Caco-2 (cell line): Measurements from ENCODE around the gene ADAMTS1. TPM values are rescaled to one million over a fixed set of nuclear protein-coding genes. Genes with fewer than 3 reads are reported as not detected.

Experiments
- BruUV-seq: library from RNA; stranded (reverse); fragments of 400-500 nt; replicated peaks from 2 replicates; lab custom pipeline; 2021; lab: Mats Ljungman, UMichigan
- CTCF ChIA-PET: fragments of 300-600 bp; sonication (Branson Sonifier 250); formaldehyde crosslinking; loops from one replicate; lab custom pipeline; 2022; ENCODE audit warnings: antibody characterized with exemption; lab: Charles Lee
- POLR2A ChIA-PET: fragments of 300-600 bp; sonication (Branson Sonifier 250); formaldehyde crosslinking; loops from one replicate; lab custom pipeline; 2022; ENCODE audit warnings: antibody characterized with exemption; lab: Charles Lee
- DNase-seq, 2 experiments: peaks; one replicate each; pipeline versions ENCODE4 v3.0.0 to v3.0.0-alpha.2; 2020 to 2022
- H3K27me3 ChIP-seq: replicated peaks from 2 replicates; pipeline ENCODE4 v1.6.0; 2011; ENCODE audit warnings: low read length; ENCODE audit not compliant: control insufficient read depth, insufficient read depth
- H3K36me3 ChIP-seq: 2 replicates; pipeline ENCODE4 v1.5.1; 2011; ENCODE audit warnings: low read length; ENCODE audit not compliant: control insufficient read depth, insufficient read depth
- H3K4me1 ChIP-seq: fragments of 250-450 bp; sonication (Bioruptor Pico); 2 replicates; pipeline ENCODE4 v1.5.1; 2020; ENCODE audit warnings: mild to moderate bottlenecking
- H3K4me3 ChIP-seq: 2 replicates; pipeline ENCODE4 v1.5.1; 2011; ENCODE audit warnings: low read depth, mild to moderate bottlenecking, control low read depth, low read length
- H3K9me3 ChIP-seq: fragments of 250-450 bp; sonication (Bioruptor Pico); 2 replicates; pipeline ENCODE4 v1.5.1; 2020; ENCODE audit warnings: mild to moderate bottlenecking, moderate library complexity
- H3K27ac Mint-ChIP-seq: one replicate; pipeline ENCODE4 v1.8.0; 2022; ENCODE audit warnings: mixed read lengths; ENCODE audit not compliant: unreplicated experiment
- H3K27me3 Mint-ChIP-seq: one replicate; pipeline ENCODE4 v1.8.0; 2022; ENCODE audit warnings: mixed read lengths; ENCODE audit not compliant: insufficient read depth, unreplicated experiment
- H3K36me3 Mint-ChIP-seq: one replicate; pipeline ENCODE4 v1.8.0; 2022; ENCODE audit warnings: mild to moderate bottlenecking, mixed read lengths; ENCODE audit not compliant: insufficient read depth, unreplicated experiment
- H3K4me1 Mint-ChIP-seq: one replicate; pipeline ENCODE4 v1.8.0; 2022; ENCODE audit warnings: low read depth, mixed read lengths; ENCODE audit not compliant: unreplicated experiment
- H3K4me3 Mint-ChIP-seq: one replicate; pipeline ENCODE4 v1.8.0; 2022; ENCODE audit warnings: mild to moderate bottlenecking, moderate library complexity, mixed read lengths; ENCODE audit not compliant: unreplicated experiment
- H3K9me3 Mint-ChIP-seq: one replicate; pipeline ENCODE4 v1.8.0; 2022; ENCODE audit warnings: mixed read lengths; ENCODE audit not compliant: unreplicated experiment
- CTCF ChIP-seq, 2 experiments: fragments of 200-600 bp in 1 of 2; IDR thresholded peaks; 1 replicate in 1 of 2; 2 replicates in 1 of 2; pipeline versions ENCODE4 v1.5.1 to v1.8.0; 2011 to 2022; ENCODE audit warnings: antibody characterized with exemption in 1 of 2, control low read depth in 1 of 2, inconsistent platforms in 1 of 2, low read depth in 1 of 2, low read length in 1 of 2, mild to moderate bottlenecking in 1 of 2, moderate library complexity in 1 of 2; ENCODE audit not compliant: insufficient read depth in 1 of 2, severe bottlenecking in 1 of 2, unreplicated experiment in 1 of 2
- intact Hi-C: fragments of 100-400 bp; cut with micrococcal nuclease; formaldehyde crosslinking; loops from one replicate; pipeline ENCODE4 v1.10.0; 2022; ENCODE audit not compliant: unreplicated experiment
- total RNA-seq: library from RNA; stranded (reverse); gene quantifications from 2 replicates; pipeline ENCODE4 v1.2.3, GENCODE V29; 2022

The ADAMTS1 gene
- total RNA-seq, 1 experiment from 2014 or later, result not detected

DNA sequence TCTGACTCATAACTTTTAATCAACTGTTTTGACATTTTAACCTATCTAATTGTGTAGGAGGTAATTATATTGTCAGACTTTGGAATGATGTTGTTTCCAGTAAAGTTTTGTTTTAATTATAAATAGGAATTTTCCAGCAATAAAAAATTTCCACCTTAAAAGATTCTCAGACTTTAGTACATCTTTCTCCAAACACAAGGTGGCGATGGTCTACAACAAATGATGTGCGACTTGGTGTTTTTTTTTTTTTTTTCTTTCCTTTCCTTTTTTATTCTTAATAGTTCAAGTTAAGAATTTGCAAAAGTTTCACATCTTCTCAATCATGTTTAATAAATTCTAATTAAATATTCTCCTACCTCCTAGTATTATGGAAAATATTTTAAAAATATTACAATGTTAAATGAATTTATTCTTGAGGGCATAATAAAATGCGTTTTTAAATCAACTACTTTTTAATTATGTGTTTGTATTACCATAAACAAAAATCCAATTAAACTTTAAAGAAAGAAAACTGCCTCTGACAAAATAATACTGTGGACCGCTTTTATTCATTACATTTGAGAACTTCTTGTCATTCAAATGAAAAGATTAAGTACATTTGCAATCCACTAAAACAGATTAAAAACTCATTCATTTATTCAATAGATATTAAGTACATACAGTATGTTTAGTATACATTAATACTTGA lies 4.4 kb upstream of the ADAMTS1 start:
- intact Hi-C loops, result loop anchor here (1.0 to 10.0 kb wide), 8 partner anchors 35 to 1896 kb away; no protein-coding TSS in a partner anchor
- no peaks in the 10 kb centered on the region for H3K27me3 ChIP-seq
- Mint-ChIP-seq H3K4me3 (no peak overlapping the region), H3K9me3 (peaks cover 18% of the 10 kb centered on the region), H3K27ac (no peak overlapping the region), H3K4me1 (peaks cover 6% of the 10 kb centered on the region), H3K27me3 (no peaks in the 10 kb centered on the region), H3K36me3 (no peaks in the 10 kb centered on the region)
- no peaks in the 10 kb centered on the region for H3K9me3 ChIP-seq
- CTCF ChIA-PET, result no interaction called here
- BruUV-seq, result no TSS peak
- TF ChIP-seq CTCF (IDR thresholded peaks at IDR 0.05; ENCODE audit: insufficient read depth in 1 of 2, low read depth in 1 of 2, low read length in 1 of 2, severe bottlenecking in 1 of 2, unreplicated experiment in 1 of 2), result peak; percentile 49 to 57
- POLR2A ChIA-PET, result no interaction called here
- DNase-seq, result peak in 1 of 2 experiments; percentile 37
- no peaks in the 10 kb centered on the region for H3K4me1 ChIP-seq
- H3K36me3 ChIP-seq, result no peaks in the 10 kb centered on the region
- H3K4me3 ChIP-seq, result no peak overlapping the region

DNA sequence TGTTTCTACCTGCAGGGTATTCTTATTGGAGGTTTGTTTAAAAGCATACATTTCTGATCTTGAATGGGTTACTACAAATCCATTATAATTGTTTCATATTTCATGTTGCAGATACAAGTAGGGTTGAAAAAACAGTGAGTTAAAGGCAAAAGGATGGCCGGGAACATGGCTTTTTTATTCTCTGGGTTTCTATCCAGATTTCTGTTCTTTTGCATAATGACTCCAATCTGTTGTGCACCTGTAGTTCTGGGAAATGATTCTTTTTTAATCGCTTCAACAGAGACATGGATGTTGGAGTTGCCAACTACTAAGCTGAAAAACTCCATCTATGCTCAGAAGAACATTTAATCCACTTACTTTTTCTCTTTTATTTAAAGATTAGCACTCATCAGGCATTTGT lies 2.7 kb upstream of the ADAMTS1 start:
- Histone ChIP-seq H3K27me3 (no peaks in the 10 kb centered on the region), H3K4me3 (no peak overlapping the region), H3K4me1 (no peaks in the 10 kb centered on the region), H3K36me3 (no peaks in the 10 kb centered on the region), H3K9me3 (no peaks in the 10 kb centered on the region)
- DNase-seq, result no peak
- H3K36me3 Mint-ChIP-seq, result no peaks in the 10 kb centered on the region
- TF ChIP-seq CTCF (IDR thresholded peaks at IDR 0.05; ENCODE audit: insufficient read depth in 1 of 2, low read depth in 1 of 2, low read length in 1 of 2, severe bottlenecking in 1 of 2, unreplicated experiment in 1 of 2), result no peak
- H3K9me3 Mint-ChIP-seq, result peaks cover 18% of the 10 kb centered on the region
- intact Hi-C loops, result no loop called here
- POLR2A ChIA-PET, result no interaction called here
- H3K4me3 Mint-ChIP-seq, result no peak overlapping the region
- H3K27me3 Mint-ChIP-seq, result no peaks in the 10 kb centered on the region
- BruUV-seq, result no TSS peak
- H3K4me1 Mint-ChIP-seq, result peaks cover 6% of the 10 kb centered on the region
- CTCF ChIA-PET, result no interaction called here
- H3K27ac Mint-ChIP-seq, result no peak overlapping the region

DNA sequence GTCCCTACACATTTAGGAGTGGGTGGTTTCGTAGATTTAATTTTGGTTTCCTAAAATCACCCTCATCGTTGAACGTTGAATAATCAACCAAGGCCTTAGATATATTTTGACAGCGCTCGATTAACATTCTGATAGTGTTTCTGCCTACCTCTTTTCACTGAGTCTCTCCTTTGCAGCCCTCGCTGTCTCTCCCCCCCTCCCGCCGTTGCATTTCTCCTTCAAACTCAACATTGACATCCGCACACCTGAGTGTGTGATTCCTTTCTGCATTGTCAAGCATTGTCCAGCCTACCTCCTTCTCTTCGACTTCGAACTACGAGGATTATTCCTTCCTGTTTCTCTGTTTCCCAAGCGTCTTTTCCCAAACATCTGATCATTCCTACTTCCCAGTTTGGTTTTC lies 1.8 kb upstream of the ADAMTS1 start:
- Mint-ChIP-seq H3K9me3 (peaks cover 18% of the 10 kb centered on the region), H3K27ac (no peak overlapping the region), H3K4me3 (no peak overlapping the region), H3K27me3 (no peaks in the 10 kb centered on the region), H3K4me1 (peaks cover 6% of the 10 kb centered on the region), H3K36me3 (no peaks in the 10 kb centered on the region)
- no TSS peak for BruUV-seq
- H3K4me1 ChIP-seq, result no peaks in the 10 kb centered on the region
- no peaks in the 10 kb centered on the region for H3K27me3 ChIP-seq
- CTCF ChIA-PET, result no interaction called here
- POLR2A ChIA-PET, result no interaction called here
- DNase-seq, result no peak
- no peak overlapping the region for H3K4me3 ChIP-seq
- intact Hi-C loops, result no loop called here
- no peaks in the 10 kb centered on the region for H3K9me3 ChIP-seq
- H3K36me3 ChIP-seq, result no peaks in the 10 kb centered on the region
- TF ChIP-seq CTCF (IDR thresholded peaks at IDR 0.05; ENCODE audit: insufficient read depth in 1 of 2, low read depth in 1 of 2, low read length in 1 of 2, severe bottlenecking in 1 of 2, unreplicated experiment in 1 of 2), result no peak
